ENCODE measurements around the gene NCK2. TPM values are rescaled to one million over a fixed set of nuclear protein-coding genes. Genes with fewer than 3 reads are reported as not detected.

The NCK2 gene
- total RNA-seq, 1 experiment from 2014 or later: 89.0 TPM

- Histone ChIP-seq H3K4me3 (ENCODE audit: low read depth, low read length) (peak overlapping the region; percentile 67), H3K4me1 (peaks cover 20% of the 10 kb centered on the region), H3K27me3 (replicated peaks; ENCODE audit: control insufficient read depth, insufficient read depth, low read length) (no peaks in the 10 kb centered on the region), H3K36me3 (ENCODE audit: control insufficient read depth, insufficient read depth, low read length) (peaks cover 3% of the 10 kb centered on the region), H3K9me3 (no peaks in the 10 kb centered on the region)
- CTCF ChIA-PET: interaction anchor here (1.5 kb wide), 1 partner anchor 67 kb away, joined by 4 read pairs; no protein-coding TSS in a partner anchor
- Mint-ChIP-seq H3K4me1 (ENCODE audit: low read depth, unreplicated experiment) (peaks cover 21% of the 10 kb centered on the region), H3K9me3 (ENCODE audit: unreplicated experiment) (no peaks in the 10 kb centered on the region), H3K36me3 (ENCODE audit: insufficient read depth, unreplicated experiment) (peaks cover 32% of the 10 kb centered on the region), H3K4me3 (ENCODE audit: unreplicated experiment) (peak overlapping the region; percentile 80), H3K27me3 (ENCODE audit: insufficient read depth, unreplicated experiment) (no peaks in the 10 kb centered on the region), H3K27ac (ENCODE audit: unreplicated experiment) (peak overlapping the region; percentile 85)
- no peak for TF ChIP-seq CTCF (IDR thresholded peaks at IDR 0.05; ENCODE audit: insufficient read depth in 1 of 2, low read depth in 1 of 2, low read length in 1 of 2, severe bottlenecking in 1 of 2, unreplicated experiment in 1 of 2)
- DNase-seq: peak; percentile 58 to 79
- POLR2A ChIA-PET: no interaction called here
- BruUV-seq (replicated peaks): TSS peak; percentile 71
- intact Hi-C loops (cut with micrococcal nuclease; ENCODE audit: unreplicated experiment): loop anchor here (2.0 kb wide), 2 partner anchors 13 to 57 kb away; no protein-coding TSS in a partner anchor
Measured at GRCh38 chr2:105744091-105744908, 412 bp upstream of the NCK2 start.

GRCh38 chr2:105746177-105747080 is 1.7 kb downstream of the NCK2 start:
- TF ChIP-seq CTCF (IDR thresholded peaks at IDR 0.05; ENCODE audit: insufficient read depth in 1 of 2, low read depth in 1 of 2, low read length in 1 of 2, severe bottlenecking in 1 of 2, unreplicated experiment in 1 of 2): no peak
- TSS peak; percentile 24 for BruUV-seq (replicated peaks)
- DNase-seq: peak; percentile 81 to 83
- Histone ChIP-seq H3K4me3 (ENCODE audit: low read depth, low read length) (peak overlapping the region; percentile 80), H3K27me3 (replicated peaks; ENCODE audit: control insufficient read depth, insufficient read depth, low read length) (no peaks in the 10 kb centered on the region), H3K36me3 (ENCODE audit: control insufficient read depth, insufficient read depth, low read length) (peaks cover 5% of the 10 kb centered on the region), H3K4me1 (peaks cover 20% of the 10 kb centered on the region), H3K9me3 (no peaks in the 10 kb centered on the region)
- Mint-ChIP-seq H3K27ac (ENCODE audit: unreplicated experiment) (peak overlapping the region; percentile 89), H3K4me3 (ENCODE audit: unreplicated experiment) (peak overlapping the region; percentile 84), H3K27me3 (ENCODE audit: insufficient read depth, unreplicated experiment) (no peaks in the 10 kb centered on the region), H3K36me3 (ENCODE audit: insufficient read depth, unreplicated experiment) (peaks cover 42% of the 10 kb centered on the region), H3K9me3 (ENCODE audit: unreplicated experiment) (no peaks in the 10 kb centered on the region), H3K4me1 (ENCODE audit: low read depth, unreplicated experiment) (peaks cover 24% of the 10 kb centered on the region)
- POLR2A ChIA-PET: no interaction called here
- CTCF ChIA-PET: interaction anchor here (0.8 to 1.8 kb wide), 4 partner anchors 16 to 170 kb away, joined by 3 to 8 read pairs (median 4); no protein-coding TSS in a partner anchor
- intact Hi-C loops (cut with micrococcal nuclease; ENCODE audit: unreplicated experiment): loop anchor here (1.0 to 2.0 kb wide), 3 partner anchors 34 to 170 kb away; no protein-coding TSS in a partner anchor
